Measurements from ENCODE around the gene LRRN2.

Gene LRRN2

DNA sequence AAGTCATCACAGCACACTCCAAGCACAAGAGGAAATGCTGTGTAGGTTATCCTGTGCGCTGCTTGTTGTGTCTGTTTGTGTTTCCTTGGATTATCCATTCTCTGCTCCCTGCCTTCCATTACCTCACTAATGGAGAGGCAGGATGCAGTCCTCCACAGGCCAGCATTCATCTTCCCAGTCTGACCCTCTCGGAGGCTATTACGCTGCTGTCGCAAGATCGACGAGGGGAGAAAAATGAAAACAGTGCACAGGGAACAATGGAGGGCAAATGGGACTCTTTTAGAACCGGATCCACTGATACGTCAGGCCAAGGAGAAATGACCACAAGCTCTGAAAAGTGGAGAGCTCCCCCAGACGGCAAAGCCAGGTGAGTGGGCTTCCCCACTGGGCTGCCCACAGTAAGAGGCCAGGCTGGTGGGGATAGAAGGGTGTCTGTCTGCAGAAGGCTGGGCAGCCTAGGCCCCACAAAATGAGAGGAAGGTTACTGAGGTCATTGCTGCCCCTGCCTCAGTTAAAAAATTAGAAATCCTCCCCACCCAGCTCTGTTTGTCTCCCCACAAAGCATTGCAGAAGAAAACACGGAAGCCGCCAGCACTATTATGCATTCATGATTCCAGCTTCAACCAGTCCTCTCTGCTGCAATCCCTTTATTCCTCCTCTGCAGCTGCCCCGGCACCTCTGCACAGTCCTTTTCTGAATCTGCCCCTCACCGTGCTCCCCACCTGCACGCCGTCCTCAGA, 21.7 kb downstream of the LRRN2 start:
- in situ Hi-C loops (cut with MboI; ENCODE audit: low sequenced_read_pairs) = no loop called here

DNA sequence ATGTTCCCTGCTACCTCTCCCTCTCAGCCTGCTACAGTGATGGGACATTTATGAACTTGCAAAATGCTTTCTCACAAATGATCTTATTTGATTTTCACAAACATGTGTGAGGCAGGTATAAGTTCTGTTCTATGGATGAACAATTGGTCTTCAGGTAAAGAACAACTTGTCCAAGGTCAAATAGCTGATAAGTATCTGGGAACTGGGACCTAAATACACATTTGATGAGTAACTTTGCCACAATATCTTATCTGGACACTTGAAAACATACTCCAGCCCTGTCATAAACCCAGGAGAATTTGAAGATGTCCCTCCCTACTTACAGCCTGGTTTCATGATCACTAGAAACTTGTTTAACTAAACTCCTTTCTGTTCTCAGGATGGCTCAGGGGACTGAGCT, 23.0 kb downstream of the LRRN2 start:
- in situ Hi-C loops (cut with MboI; ENCODE audit: low sequenced_read_pairs) = no loop called here

DNA sequence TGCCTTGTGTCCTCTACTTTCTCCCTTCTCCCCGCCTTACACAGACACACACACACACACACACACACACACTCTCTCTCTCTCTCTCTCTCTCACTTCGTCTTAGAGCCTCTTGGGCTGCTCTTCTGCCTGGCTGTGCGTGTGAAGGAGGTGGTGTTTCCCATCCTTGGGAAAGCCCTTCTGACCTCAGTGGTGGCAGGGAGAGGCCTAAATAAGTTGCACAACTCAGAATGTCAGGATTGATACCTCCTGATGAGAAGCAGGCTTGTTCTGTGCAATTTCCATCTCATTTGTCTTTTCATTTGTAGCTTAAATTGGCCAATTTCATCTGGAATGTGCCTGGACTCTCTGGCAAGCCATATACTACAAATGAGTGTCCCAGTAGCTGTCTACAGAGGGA, 25.0 kb downstream of the LRRN2 start:
- in situ Hi-C loops (cut with MboI; ENCODE audit: low sequenced_read_pairs) = no loop called here

DNA sequence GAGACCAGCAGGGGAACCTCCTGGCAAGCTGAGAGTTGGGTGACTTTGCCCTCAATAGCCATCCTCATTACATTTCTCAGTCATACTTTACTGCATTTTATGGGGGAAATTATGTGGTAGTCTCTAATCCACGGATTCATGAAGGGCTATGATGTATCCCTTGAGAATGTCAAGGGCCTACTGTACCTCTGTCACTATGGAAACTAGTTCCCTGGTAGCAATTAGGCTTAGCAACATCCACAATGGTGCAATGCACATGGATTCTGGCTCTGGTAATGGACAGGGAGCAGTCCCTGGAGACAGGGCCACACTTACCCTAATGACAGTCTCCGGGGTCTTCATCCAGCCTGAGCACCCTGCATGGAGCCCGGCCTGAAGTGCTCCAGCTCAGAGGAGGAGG, 26.5 kb downstream of the LRRN2 start:
- in situ Hi-C loops (cut with MboI; ENCODE audit: low sequenced_read_pairs) = no loop called here

DNA sequence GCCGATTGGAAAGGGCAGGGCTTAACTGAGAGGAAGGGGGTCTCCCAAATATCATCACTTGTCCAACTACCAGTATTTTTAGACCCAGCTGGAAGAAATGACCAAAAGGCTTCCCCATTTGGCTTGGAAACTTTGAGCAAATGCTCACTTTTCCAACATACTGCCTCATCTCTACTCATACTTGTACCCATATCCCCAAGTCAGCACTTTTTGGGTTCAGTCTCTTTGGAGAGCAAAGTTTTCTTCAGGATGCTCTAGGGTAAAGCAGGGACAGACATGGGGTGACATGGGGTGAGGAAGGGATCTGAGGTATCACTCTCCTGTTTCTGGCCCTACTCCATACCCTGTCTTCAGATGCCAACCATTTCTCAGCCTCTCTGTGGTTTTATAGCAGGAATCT, 27.2 kb downstream of the LRRN2 start:
- in situ Hi-C loops (cut with MboI; ENCODE audit: low sequenced_read_pairs) = no loop called here

DNA sequence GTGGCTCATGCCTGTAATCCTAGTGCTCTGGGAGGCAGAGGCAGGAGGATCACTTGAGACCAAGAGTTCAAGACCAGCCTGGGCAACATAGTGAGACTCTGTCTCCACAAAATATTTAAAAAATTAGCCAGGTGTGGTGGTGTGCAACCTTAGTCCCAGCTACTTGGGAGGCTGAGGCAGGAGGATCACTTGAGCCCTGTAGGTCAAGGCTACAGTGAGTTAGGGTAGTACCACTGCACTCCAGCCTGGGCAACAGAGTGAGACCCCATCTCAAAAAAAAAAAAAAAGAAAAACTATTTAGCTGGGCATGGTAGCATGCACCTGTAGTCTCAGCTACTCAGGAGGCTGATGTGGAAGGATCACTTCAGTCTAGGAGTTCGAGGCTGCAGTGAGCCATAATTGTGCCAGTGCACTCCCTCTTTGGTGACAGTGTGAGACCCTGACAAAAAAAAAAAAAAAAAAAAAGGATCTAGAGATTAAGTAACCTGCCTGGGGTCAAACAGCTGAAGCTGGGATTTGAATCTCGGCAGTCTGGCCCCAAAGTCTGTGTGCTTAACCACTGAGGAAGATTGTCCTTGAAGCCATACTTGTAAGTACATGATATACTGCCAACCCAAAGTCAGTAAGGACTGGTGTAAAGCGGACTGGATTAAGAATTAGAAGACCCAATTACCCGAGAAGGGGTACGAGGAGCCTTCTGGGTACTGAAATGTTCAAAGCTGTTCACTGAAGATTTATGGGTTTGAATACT, 31.8 kb downstream of the LRRN2 start:
- in situ Hi-C loops (cut with MboI; ENCODE audit: low sequenced_read_pairs) = no loop called here

DNA sequence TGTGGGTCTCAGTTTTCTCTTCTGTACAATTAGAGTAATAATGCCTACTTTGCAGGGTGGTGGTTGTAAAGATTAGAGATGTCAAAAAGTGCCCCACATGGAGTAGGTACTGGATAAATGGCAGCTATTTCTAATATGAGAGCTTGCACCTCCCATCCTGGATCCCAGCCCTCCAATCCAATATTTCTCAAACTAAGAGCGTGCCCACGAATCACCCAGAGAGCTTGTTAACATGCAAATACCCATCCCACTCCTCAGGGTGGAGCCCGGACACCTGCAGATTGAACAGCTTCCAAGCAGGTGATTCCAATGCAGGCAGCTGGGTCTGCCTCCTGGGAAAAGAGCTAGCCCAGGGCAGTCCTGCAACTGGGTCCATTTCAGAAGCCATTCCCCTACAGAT, 33.0 kb downstream of the LRRN2 start:
- in situ Hi-C loops (cut with MboI; ENCODE audit: low sequenced_read_pairs) = no loop called here

DNA sequence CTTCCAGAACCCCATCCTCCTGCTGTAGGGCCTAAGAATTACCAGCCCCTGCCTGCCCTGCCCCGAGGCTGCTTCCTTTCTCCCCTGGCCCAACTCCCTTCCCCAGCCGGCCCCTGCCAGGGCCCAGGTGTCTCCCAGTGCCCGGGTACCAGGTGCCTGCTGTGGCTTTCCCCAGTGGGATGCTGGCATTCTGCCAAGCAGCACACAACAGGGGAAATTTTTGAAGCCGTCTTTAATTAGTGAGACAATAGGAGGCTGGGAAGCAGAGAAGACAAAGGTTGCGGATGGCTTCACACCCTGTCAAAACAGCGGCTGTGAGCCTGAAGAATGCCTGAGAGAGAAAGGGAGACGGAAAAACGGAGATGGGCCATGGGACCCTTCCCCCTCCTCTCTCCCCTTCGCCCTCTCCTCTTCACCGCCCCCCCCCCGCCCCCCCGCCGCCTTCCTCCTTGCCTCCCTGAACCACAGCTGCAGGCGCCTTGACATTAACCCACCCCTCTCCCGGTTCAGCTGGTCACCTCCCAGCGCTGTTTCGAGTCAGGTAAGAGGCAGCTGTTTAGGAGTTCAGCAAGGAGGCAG, 33.6 kb downstream of the LRRN2 start:
- in situ Hi-C loops (cut with MboI; ENCODE audit: low sequenced_read_pairs) = no loop called here

DNA sequence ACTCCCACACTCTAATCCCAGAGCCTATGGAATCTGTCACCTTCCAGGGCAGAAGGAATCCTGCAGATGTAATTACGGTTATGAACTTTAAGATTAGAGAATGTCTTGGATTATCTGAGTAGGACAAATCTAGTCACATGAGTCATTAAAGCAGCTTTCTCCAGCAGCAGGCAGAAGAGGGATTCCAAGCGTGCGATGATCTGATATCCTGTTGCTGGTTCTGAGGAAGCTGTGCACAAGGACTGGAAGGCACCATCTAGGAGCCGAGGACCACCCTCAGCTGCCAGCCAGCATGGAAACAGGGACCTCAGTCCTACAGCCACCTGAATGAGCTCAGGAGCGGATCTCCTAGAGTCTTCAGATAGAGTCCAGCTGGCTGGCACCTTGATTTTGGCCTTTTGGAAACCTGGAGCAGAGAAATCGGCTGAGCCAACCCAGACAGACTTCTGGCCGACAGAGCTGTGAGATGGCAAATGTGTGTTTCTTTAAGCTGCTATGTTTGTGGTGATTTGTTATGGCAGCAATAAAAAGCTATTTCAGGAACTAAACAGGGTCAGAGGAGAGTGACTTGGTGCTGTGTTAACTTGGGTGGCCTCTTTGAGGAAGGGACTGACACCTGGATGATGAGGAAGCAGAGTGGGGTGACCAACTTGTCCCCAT, 34.5 kb downstream of the LRRN2 start:
- in situ Hi-C loops (cut with MboI; ENCODE audit: low sequenced_read_pairs) = no loop called here

DNA sequence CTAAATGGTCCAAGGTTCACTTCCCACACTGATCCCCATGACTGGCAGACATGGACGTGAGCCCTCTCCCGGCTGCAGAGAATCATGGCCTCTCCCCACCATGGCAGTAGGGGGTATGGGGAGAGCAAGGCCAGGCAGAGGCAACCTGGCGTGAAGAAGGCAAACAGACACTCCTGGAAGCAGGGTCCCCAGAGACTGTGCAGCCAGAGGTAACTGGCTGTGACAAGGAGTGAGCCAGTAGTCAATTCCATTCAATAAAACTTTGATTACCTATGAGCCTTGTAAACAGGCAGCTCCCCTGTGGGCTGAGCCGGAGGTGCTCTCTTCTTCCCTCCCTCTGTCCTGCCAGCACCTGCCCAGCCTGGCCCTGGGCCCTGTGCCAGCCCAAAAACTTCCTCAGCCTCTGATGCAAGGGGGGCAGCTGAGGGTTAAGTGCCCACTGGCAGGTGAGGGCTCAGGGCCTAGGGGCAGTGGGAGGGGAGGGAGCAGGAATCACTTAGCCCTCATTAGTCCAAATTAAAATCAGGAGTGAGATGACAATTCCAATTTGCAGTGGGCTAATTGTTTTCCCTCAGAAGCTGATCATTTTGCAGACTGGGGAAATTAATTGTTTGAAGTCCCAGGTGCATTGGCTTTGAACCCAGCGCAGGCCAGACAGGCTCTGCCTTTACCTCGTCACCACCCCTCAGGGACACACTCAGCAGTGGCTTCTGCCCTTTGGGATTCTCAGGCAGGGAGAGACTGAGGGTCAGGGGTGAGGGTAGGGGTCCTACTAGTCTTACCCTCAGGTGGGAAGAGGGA, 35.6 kb downstream of the LRRN2 start:
- in situ Hi-C loops (cut with MboI; ENCODE audit: low sequenced_read_pairs) = no loop called here

DNA sequence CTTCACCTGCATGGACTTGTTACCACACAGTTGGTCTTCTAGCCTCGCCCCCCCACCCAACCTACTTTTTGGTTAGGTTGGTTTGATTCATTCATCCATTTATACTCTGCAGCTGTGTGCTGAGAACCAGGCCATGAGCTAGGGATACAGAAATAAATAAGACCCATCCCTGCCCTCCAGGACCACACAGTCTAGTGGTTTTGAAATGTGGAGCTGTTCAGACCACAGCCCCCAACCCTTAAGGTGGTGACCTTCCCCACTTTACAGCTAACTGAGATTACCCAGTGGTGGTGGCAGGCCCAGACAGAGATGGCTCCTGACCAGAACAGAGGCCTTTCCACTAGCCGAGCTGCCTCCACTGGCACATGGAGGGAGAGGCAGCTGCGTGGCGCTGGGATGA, 37.0 kb downstream of the LRRN2 start:
- in situ Hi-C loops (cut with MboI; ENCODE audit: low sequenced_read_pairs) = no loop called here

DNA sequence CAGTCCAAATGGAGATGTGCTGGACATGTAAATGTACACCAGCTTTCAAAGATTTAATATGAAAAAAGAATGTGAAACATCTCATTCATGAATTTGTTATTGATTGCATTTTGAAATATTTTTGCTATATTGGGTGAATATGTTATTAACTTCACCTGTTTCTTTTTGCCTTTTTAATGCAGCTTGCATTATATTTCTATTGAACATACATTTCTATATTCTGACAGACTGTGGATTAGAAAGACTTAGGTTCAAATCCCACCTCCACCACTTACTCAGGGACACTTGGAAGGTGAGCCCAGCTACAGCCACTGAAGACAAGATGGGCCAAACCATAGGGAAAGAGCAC, 37.8 kb downstream of the LRRN2 start:
- in situ Hi-C loops (cut with MboI; ENCODE audit: low sequenced_read_pairs) = no loop called here

DNA sequence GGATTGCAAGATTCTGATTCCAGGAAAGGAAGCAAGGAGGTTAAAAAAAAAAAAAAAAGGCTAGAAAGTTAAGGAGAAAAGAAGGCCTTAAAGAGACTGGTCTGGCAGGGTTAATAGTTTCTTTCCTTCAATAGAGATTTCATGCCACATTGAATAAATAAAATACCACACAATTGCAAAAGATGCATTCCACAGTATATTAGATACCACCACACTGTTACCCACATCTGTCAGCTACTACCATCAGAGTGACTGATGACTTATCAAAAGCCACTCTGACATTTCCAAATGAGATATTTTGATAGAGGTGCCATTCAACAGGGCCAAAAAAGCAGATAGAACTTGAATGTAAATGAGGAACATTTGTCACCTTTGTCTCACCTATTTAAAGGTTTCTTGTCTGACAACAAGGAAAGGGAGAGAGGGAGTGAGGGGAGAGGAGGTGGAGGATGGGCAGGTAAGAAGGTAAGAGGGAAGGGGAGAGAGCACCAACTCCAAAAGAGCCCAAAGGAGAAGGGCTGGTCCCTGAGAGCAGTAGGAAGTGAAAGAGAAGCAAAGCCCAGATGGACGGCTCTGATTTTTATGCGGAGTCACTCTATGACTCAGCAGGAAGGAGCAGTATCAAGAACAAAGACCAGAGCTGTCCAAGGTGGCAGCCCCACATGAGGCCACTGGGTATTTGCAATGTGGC, 38.3 kb downstream of the LRRN2 start:
- in situ Hi-C loops (cut with MboI; ENCODE audit: low sequenced_read_pairs) = no loop called here

DNA sequence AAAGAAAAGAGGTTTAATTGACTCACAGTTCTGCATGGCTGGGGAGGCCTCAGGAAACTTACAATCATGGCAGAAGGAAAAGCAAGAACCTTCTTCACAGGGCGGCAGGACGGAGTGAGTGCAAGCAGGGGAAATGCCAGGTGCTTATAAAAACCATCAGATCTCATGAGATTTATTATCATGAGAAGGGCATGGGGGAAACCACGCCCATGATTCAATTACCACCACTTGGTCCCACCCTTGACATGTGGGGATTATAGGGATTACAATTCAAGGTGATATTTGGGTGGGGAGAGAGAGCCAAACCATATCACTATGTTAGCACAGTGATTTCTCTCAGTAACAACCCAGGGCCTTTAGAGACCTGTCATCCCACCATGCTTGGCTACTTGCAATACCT, 39.9 kb downstream of the LRRN2 start:
- in situ Hi-C loops (cut with MboI; ENCODE audit: low sequenced_read_pairs) = no loop called here

DNA sequence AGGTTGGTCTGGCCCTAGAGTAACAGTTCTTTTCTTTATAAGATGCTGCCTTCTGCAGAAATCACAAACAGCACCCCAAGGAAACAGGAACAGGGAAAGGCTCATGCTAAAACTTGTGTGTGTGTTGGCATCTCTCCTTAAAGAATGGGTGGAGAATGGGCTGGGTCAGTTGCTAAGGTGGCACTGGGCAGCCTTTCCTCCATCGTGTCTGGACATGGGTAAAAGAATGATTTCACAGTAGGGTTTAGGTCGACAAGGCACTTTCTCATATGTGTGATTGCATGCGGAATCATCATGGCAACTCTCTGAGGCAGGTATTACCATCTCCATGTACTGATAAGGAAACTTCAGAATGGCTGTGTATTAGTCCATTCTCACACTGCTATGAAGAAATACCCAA, 40.3 kb downstream of the LRRN2 start:
- in situ Hi-C loops (cut with MboI; ENCODE audit: low sequenced_read_pairs) = no loop called here

DNA sequence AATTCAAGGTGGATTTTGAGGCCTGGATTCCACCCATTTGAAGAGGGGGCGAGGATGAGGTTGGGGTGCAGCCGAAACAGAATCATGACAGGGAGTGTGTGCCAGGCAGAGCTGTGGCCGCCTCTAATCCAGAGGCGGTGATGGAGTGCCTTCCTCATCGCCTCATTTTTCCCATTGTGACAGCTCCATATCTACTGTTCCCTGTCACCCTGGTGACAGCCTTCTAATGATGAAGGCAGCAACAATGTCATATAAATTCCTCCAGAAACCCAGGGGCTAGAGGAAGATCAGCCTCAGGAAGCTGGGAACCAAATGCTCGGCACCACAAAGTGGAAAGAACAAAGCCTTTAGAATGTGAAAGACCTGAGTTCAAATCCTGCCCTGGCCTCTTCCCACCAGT, 42.0 kb downstream of the LRRN2 start:
- in situ Hi-C loops (cut with MboI; ENCODE audit: low sequenced_read_pairs) = no loop called here

DNA sequence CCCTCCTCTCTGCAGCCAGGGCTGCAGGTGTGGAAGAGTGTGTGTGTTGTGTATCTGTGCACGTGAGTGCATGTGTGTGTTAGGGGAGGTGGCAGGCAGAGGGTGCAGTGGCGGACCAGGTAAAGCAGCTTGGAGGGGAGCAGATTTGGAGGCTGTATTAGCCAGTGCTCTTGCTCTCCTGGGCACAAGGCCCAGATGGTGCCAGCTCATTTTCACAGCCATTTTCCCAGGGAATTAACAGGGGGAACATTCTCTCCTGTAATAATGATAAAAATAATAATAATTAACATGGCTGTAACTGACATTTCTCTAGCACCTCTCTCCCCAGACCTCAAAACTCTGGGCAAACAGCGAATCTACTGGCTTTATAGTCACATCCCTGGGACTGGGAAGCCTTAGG, 43.6 kb downstream of the LRRN2 start:
- in situ Hi-C loops (cut with MboI; ENCODE audit: low sequenced_read_pairs) = no loop called here

DNA sequence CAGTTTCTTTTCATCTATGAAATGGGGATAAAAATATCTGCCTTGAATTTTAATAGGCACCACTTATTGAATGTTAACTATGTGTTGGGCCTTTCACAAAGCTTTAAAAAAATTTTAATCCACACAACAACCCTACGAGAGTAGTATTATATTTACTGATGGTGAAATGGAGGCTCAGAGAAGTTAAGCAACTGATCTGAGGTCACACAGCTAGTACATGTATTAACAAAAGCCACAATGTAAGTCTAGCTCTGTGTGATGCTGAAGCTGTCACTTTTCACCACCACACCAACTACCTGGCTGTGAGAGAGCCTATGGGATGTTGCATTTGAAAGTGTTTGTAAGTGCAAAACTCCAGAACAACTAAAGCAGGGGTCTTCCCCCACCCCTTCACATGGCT, 44.1 kb downstream of the LRRN2 start:
- in situ Hi-C loops (cut with MboI; ENCODE audit: low sequenced_read_pairs) = no loop called here

DNA sequence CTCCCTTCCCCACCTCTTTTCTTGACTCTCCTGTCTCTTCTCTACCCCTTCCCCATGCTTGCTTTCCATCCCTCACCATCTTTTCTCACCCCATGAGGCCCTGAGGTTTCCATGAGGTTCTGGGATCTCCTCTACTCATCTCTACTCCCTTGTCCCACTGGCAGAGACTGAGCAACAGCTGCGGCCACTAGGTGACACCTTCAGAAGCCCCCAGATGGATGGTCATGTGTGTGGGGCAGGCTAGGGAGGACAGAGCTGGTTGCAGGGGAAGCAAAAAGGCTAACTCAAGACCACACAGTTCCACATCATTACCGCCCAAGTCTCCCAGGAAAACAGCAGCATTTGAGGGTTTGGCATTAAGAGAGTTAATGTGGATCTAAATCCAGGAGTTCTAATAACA, 45.0 kb downstream of the LRRN2 start:
- in situ Hi-C loops (cut with MboI; ENCODE audit: low sequenced_read_pairs) = no loop called here

DNA sequence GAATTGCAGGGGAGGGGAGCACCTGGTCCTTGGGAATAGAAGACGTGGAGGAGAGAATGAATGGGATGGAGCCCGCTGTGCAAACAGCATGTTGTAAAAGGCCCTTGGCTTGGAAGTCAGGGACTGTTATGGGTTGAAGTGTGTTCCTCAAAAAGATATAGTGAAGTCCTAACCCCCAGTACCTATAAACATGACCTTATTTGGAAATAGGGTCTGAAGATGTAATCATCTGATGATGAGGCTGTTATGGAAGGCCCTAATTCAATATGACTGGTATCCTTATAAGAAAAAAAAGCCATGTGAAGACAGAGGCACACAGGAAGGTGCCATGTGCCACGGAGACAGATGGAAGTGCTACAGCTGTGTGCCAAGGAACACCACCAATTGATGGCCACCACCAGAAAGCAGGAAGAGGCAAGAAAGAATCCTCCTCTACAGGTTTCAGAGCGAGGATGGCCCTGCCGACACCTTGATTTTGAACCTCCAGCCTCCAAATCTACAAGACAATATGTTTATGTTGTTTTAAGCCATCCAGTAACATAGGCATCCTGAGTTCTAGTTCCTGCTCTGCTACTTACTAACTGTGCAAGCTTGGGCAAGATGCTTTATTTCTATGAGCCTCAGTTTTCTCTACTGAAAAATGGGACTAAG, 51.2 kb downstream of the LRRN2 start:
- in situ Hi-C loops (cut with MboI; ENCODE audit: low sequenced_read_pairs) = no loop called here

All from HL-60/S4 treated with retinoic acid at 250 ng/mL for 4 days and 3 days (cell line).